Psoas muscle (tissue), 8 donors: ENCODE measurements around the gene BCL6. TPM values are rescaled to one million over a fixed set of nuclear protein-coding genes. Genes with fewer than 3 reads are reported as not detected.

Experiments used
- ATAC-seq, 4 donors: fragments of 200-7000 bp; cut with Tn5 transposase; one replicate each; pipeline ENCODE4 v1.9.1; 2020; ENCODE audit warnings: moderate library complexity in 3 of 4, mild to moderate bottlenecking in 2 of 4
- DNase-seq, 2 donors: peaks; one replicate each; pipeline ENCODE4 v3.0.0-alpha.2; 2020
- H3K27ac ChIP-seq: fragments of 200-600 bp; one replicate; pipeline ENCODE4 v1.8.0; 2022
- H3K27me3 ChIP-seq, 3 donors: fragments of 200-600 bp in 1 of 3; one replicate each; pipeline versions ENCODE4 v1.6.1 to v1.8.0; 2013 to 2022; ENCODE audit warnings: low read length in 2 of 3, mild to moderate bottlenecking in 2 of 3, moderate library complexity in 1 of 3; ENCODE audit not compliant: insufficient read depth in 3 of 3
- H3K36me3 ChIP-seq, 2 donors: fragments of 200-600 bp in 1 of 2; one replicate each; pipeline versions ENCODE4 v1.6.1 to v1.8.0; 2013 to 2022; ENCODE audit warnings: low read depth in 1 of 2, mild to moderate bottlenecking in 1 of 2, moderate library complexity in 1 of 2; ENCODE audit not compliant: insufficient read depth in 1 of 2
- H3K4me1 ChIP-seq: fragments of 200-600 bp; one replicate; pipeline ENCODE4 v1.8.0; 2022
- H3K4me3 ChIP-seq: fragments of 200-600 bp; one replicate; pipeline ENCODE4 v1.8.0; 2022; ENCODE audit warnings: mild to moderate bottlenecking
- H3K9me3 ChIP-seq: fragments of 200-600 bp; one replicate; pipeline ENCODE4 v1.8.0; 2022
- WGBS, 3 donors: extraction: QIAGEN DNeasy Blood & Tissue Kit; methylation state at CpG; one replicate each; pipeline versions ENCODE4 v1.1.6 to v1.1.7; 2013; 5-methylcytosine and 5-hydroxymethylcytosine counted together
- intact Hi-C, 2 donors: fragments of 100-400 bp; cut with DNase I; formaldehyde crosslinking; loops; one replicate each; pipeline versions ENCODE4 v1.11.0 to v1.14.2; 2022
- polyA plus RNA-seq, 3 donors: library from polyadenylated mRNA; stranded (reverse); fragments of 200-250 nt; gene quantifications; one replicate each; pipeline ENCODE4 v1.2.3, GENCODE V29; 2013
- total RNA-seq, 4 donors: library from RNA; stranded (reverse); fragmentation: NEBNext Ultra II Directional in 2 of 4; extraction: Animal tissue kit (Norgen Biotek cat#: 25700) in 2 of 4; gene quantifications; one replicate each; pipeline versions ENCODE4 v1.2.1 to v1.2.4, GENCODE V29; 2021 to 2023
- TF ChIP-seq, protein P1 (sequence below): fragments of 200-600 bp; IDR thresholded peaks from one replicate; pipeline ENCODE4 v1.8.0; 2022; ENCODE audit warnings: antibody characterized with exemption
- donor health status: healthy with polysubstance abuse.
- donor health status: DM: no; HTN: no; CAD: no; lungs with moderate emphysema.
- donor health status: Bipolar disorder and iron deficiency.
- donor health status: healthy.
- donor health status: DM: yes; HTN: yes; CAD: no.
- donor health status: DM: no; HTN: no; CAD: no.
- donor health status: DM: no; HTN: no; CAD: no.
- donor health status: DM: yes; HTN: yes; CAD: no.

BCL6 gene
- total and polyA plus RNA-seq, 7 donors, result 43.2 to 524 (median 265) TPM

DNA sequence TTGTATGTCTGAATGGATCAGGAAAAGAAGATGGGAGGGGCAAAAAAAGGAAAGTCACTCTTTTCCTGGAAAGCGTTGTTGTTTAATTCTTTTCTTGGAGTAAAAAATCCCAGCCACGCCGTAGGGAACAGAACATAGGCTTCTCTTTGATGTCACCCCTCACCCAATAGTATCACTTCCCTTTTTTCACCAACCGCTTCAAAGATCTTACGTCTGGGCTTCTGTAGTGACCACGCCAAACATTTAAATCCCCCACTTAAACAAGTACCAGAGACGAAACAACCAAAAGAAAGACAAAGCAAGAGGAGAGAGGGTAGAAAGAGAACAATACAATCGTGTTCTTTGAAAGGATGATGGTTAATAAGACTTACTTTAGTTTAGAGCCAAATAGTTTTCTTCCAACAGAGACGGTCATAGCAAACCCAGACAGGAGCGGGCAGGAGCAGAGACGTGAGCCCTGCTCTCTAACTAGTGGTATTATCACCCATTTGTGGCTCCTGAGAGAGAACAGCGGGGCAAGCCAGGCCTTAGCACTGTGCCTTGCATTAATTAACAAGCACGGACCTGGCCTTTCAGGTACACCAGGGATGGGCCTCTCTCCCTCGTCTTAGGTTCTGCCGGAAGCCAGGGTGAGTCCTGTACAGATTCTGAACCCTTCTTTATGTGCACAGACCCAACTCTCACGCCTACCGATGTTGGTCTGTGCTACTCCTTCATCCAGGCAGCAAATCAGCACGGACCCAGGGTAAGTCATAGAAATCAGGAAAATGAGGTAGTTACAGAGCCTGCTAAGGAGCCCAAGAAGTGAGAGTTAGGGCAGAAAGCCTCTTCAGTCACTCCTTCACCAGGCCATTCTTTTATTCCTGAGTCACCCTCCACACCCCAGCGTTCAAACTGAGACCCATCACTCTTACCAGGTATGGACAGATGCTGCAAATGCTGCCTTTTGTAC lies 28.2 kb upstream of the BCL6 start:
- H3K4me3 ChIP-seq, result no peak overlapping the region
- ATAC-seq (no peak), DNase-seq (no peak)
- H3K4me1 ChIP-seq, result peaks cover 7% of the 10 kb centered on the region
- no peaks in the 10 kb centered on the region for H3K27me3 ChIP-seq
- H3K36me3 ChIP-seq, result no peaks in the 10 kb centered on the region
- H3K27ac ChIP-seq, result no peak overlapping the region
- TF ChIP-seq, protein P1, sequence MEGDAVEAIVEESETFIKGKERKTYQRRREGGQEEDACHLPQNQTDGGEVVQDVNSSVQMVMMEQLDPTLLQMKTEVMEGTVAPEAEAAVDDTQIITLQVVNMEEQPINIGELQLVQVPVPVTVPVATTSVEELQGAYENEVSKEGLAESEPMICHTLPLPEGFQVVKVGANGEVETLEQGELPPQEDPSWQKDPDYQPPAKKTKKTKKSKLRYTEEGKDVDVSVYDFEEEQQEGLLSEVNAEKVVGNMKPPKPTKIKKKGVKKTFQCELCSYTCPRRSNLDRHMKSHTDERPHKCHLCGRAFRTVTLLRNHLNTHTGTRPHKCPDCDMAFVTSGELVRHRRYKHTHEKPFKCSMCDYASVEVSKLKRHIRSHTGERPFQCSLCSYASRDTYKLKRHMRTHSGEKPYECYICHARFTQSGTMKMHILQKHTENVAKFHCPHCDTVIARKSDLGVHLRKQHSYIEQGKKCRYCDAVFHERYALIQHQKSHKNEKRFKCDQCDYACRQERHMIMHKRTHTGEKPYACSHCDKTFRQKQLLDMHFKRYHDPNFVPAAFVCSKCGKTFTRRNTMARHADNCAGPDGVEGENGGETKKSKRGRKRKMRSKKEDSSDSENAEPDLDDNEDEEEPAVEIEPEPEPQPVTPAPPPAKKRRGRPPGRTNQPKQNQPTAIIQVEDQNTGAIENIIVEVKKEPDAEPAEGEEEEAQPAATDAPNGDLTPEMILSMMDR, result no peak
- WGBS, 3 donors, result 85 to 90% (median 87%) methylated on average over 19 of the region's 19 CpGs
- no peaks in the 10 kb centered on the region for H3K9me3 ChIP-seq
- intact Hi-C loops, result no loop called here

DNA sequence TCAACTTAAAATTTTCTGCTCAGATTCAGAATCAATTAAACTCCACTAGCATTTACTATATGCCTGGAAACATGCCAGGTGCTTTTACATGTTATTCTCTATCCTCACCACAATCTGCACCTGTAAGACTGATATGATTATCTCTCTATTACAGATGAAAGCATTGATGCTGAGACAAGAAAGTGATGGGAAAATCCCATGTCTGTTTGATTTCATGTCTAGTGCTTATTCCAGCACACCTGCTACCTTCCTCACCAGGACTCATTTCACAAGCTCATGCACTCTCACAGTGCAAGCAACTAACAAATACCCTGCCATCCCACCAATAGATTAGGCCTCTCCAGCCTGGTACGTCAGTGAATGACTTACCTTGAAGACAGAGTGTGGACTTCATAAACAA lies 25.0 kb upstream of the BCL6 start:
- H3K4me3 ChIP-seq, result no peak overlapping the region
- no peak for DNase-seq
- WGBS, 3 donors, result 76 to 94% (median 91%) methylated on average over 1 of the region's 1 CpG
- H3K27ac ChIP-seq, result no peak overlapping the region
- no peaks in the 10 kb centered on the region for H3K36me3 ChIP-seq
- TF ChIP-seq, protein P1, result no peak
- H3K4me1 ChIP-seq, result peaks cover under 1% of the 10 kb centered on the region
- ATAC-seq, result no peak
- no peaks in the 10 kb centered on the region for H3K27me3 ChIP-seq
- intact Hi-C loops, result no loop called here
- H3K9me3 ChIP-seq, result no peaks in the 10 kb centered on the region

DNA sequence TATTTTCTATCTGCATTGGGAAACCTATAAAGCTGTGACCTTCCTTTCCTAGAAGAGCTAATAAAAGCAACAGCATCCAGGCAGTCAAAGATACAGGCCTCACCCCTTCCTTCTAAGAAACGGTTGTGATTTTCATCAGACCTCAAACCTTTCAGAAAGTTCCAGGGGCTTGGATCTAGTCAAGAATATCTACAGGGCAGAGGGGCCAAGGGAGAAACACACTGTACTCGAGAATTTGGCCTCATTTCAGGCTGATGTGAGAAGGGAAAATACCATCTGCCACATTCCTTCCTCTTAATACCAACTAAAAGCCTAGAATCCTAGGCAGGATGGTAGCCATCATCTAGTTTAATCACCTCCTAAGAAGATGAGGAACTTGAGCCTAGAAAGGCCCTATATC lies 24.5 kb upstream of the BCL6 start:
- intact Hi-C loops, result no loop called here
- no peaks in the 10 kb centered on the region for H3K36me3 ChIP-seq
- no peak overlapping the region for H3K27ac ChIP-seq
- DNase-seq, result no peak
- H3K9me3 ChIP-seq, result no peaks in the 10 kb centered on the region
- no peak for ATAC-seq
- H3K27me3 ChIP-seq, result no peaks in the 10 kb centered on the region
- 5 to 14% (median 8%) methylated on average over 2 of the region's 2 CpGs for WGBS, 3 donors
- H3K4me3 ChIP-seq, result no peak overlapping the region
- TF ChIP-seq, protein P1, result no peak
- no peaks in the 10 kb centered on the region for H3K4me1 ChIP-seq

DNA sequence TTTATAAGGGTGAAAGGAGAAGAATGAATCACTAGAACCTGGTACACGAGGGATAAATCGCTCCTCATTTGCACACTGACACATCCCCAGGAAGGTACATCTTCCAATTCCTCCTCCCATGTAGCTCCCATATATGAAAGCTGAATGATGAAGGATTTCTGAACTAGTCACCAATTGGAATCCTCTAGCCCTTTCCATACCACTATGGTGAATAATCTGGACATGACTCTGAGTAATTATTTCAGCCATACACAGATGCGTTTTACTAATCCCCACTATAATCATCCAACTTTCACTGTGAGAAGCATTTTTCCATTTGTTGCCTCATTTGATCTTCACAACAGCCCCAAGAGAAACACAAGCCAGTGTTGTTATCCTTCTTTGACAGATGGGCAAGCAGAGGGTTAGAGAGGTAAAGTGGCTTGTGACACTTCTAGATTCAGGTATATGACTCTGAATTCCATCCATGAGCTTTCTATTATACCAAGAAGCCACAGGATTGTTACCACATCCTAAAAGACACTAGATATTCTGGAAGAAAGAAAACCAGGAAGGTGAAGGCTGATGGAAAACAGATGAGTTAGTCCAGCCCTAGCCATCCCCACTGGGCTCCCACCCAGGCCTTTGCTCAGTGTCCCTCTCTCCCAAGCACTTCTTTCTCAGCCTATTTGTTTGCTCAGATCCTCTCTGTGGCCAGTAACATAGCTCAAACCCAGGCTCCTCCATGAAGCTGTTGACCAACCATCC lies 22.2 kb upstream of the BCL6 start:
- DNase-seq, result no peak
- H3K4me3 ChIP-seq, result no peak overlapping the region
- intact Hi-C loops, result no loop called here
- ATAC-seq, result no peak
- TF ChIP-seq, protein P1, result no peak
- H3K4me1 ChIP-seq, result no peaks in the 10 kb centered on the region
- no peaks in the 10 kb centered on the region for H3K36me3 ChIP-seq
- no peak overlapping the region for H3K27ac ChIP-seq
- no peaks in the 10 kb centered on the region for H3K9me3 ChIP-seq
- WGBS, 3 donors, result 84 to 89% (median 86%) methylated on average over 3 of the region's 3 CpGs
- no peaks in the 10 kb centered on the region for H3K27me3 ChIP-seq
